Mucosa of gallbladder (tissue), 1 donor: ENCODE measurements around the gene VMP1. TPM values are rescaled to one million over a fixed set of nuclear protein-coding genes. Genes with fewer than 3 reads are reported as not detected.

Experiments used
- DNase-seq: peaks from one replicate; pipeline ENCODE4 v3.0.0-alpha.2; 2020; ENCODE audit warnings: low spot score
- total RNA-seq: library from RNA; stranded (reverse); gene quantifications from one replicate; pipeline ENCODE4 v1.2.1, GENCODE V29; 2021
- donor health status: DM: no; HTN: no; CAD: no.

Gene VMP1
- total RNA-seq, 1 donor from 2014 or later = 167 TPM

DNA sequence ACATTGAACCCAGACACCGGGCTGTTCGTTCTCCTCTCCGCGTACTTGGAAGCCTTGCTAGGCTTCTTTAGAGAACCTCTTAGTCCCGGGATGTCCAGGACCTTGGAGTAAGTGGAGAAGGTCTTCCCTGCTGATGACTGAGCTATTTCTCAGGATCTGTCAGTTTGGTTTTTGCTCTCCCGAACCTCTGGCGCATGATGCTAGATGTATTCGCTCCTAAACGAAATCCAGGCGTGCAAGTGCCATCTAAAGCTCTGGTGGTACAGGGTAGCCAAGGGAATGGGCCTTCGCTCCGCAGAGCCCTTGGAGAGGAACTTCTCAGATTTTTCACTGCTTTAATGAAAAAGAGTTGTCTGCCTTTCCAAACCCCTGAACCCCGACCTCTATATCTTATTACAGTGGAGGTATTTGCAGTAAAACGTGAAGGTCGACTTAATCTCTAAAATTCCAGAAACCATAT lies 547 bp downstream of the VMP1 start:
- DNase-seq = no peak

DNA sequence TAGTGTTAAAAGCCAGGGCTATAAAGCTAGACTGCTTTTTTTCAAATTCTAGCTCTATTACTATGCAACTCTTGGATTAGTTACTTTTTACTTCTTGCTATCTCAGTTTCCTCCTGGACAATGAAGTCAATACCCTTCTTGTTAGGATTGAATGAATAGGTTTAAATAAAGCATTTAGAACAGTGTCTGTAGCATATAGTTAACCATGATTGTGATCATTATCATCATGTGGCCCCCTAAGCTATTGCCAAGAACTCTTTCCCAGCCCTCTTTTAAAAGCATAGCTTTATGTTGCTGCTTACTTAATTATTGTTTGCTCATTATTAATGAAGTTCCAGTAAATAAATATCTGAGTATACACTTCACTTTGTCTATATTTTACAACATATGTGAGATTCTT lies 4.5 kb downstream of the VMP1 start:
- no peak for DNase-seq

- no peak for DNase-seq
Measured at GRCh38 chr17:59712862-59713261, 5.4 kb downstream of the VMP1 start.

- no peak for DNase-seq
Measured at GRCh38 chr17:59714255-59714654, 6.8 kb downstream of the VMP1 start.

GRCh38 chr17:59716427-59716826 lies 9.0 kb downstream of the VMP1 start:
- no peak for DNase-seq

GRCh38 chr17:59719526-59719925 lies 12.1 kb downstream of the VMP1 start:
- DNase-seq = no peak

- DNase-seq = no peak
Measured at GRCh38 chr17:59722623-59723022, 15.2 kb downstream of the VMP1 start.

- DNase-seq = no peak
Measured at GRCh38 chr17:59723041-59723440, 15.6 kb downstream of the VMP1 start.

DNA sequence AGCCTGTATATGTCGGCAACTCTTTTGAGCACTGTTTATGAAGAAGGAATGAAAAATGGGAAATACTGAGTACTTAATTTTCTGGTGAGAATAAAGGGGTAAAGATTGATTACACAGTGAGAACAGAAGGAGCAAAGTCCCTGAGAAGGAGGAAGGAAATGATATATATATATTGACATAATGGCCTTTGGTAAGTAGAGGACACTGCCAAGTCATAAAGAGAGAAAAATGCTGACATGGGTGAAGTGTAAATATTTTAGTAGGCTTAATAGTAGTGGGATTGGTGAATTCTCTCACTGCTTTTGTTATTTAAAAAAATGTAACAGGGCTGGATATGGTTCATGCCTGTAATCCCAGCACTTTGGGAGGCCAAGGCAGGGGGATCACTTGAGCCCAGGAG lies 16.2 kb downstream of the VMP1 start:
- DNase-seq = no peak

DNA sequence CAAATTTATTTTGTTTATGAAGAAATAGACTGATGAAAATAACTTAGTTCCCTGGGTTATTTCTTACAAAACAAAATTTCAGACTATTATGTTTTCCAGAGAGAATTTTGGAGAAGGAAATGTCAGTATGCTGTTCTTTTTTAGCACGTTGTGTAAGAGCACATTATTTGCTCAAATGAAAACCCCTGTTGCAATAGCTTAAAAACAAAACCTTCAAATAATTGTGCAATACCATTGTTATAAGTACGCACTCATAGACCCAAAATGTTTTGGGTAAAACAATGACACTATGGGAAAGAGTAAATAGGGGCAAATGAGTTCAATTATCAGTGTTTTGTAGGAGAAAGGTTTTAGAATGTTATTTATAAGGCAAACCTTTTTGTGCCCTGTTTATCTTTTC lies 18.2 kb downstream of the VMP1 start:
- no peak for DNase-seq

DNA sequence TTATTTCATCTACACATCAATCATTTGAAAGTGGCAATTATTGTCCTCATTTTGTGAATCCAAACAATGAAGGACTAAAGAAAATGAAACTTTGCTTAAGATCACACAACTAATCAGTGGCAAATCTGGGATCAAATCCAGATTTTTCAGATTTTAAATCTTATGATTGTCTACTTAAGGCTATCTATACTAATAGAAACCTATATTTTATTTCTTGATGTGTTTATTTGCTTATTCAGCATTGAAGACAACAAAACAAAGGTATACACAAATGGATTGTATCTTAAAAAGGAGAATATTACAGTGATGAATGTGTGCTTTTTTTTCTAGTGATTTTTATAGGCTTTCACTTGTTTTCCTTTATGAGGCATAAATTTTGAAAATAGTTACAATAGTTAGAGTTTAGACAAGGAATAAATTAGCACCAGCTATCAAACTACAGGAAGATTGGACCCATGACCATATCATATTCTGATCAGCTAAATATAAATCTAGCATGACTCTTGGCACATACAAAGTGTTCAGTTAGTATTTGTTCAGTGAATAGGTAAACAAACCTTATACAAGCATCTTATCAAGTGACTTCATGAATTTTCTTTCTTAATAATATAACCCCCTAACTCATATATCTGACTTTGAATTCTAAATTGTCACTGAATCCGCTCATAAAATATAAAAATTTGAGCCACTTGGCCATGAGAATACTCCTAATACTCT lies 20.5 kb downstream of the VMP1 start:
- DNase-seq = no peak

- no peak for DNase-seq
Measured at GRCh38 chr17:59730268-59730834, 22.9 kb downstream of the VMP1 start.

- DNase-seq = no peak
Measured at GRCh38 chr17:59733697-59734096, 26.2 kb downstream of the VMP1 start.

- no peak for DNase-seq
Measured at GRCh38 chr17:59734226-59734625, 26.8 kb downstream of the VMP1 start.

DNA sequence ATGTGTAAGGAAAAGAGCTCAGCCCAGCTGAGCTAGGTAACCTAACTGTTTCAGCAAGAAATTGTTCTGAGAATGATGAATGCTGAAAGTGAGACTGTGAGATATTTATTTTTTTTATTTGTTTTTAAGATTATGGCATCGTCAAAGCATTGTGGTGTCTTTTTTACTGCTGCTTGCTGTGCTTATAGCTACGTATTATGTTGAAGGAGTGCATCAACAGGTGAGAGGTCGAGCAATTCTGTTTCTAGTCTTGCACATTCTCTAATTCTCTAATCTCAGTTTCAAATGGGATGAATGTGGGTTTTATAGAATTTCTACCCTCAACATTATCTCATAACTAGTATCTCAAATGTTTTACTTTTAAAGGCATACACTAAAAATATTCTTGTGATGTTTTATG lies 29.9 kb downstream of the VMP1 start:
- DNase-seq = no peak

- DNase-seq = no peak
Measured at GRCh38 chr17:59743842-59744241, 36.4 kb downstream of the VMP1 start.

DNA sequence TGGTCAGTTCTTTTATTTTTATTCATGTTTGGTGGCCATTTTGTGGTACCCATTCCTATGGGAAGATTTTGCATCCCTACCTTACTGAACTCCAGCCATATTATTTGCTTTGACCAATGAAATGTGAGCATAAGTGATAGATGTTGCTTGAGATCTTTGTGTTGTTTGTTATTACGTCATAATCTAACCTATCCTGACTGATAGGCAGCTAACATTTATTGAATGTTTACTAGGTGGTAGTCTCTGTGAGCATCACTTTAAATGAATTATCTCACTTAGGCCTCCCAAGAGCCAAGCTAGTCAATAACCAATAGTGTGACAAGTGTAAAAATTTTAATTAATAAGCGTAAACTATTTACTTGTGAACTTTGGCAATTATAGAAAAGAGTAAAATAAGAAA lies 37.6 kb downstream of the VMP1 start:
- DNase-seq = no peak

DNA sequence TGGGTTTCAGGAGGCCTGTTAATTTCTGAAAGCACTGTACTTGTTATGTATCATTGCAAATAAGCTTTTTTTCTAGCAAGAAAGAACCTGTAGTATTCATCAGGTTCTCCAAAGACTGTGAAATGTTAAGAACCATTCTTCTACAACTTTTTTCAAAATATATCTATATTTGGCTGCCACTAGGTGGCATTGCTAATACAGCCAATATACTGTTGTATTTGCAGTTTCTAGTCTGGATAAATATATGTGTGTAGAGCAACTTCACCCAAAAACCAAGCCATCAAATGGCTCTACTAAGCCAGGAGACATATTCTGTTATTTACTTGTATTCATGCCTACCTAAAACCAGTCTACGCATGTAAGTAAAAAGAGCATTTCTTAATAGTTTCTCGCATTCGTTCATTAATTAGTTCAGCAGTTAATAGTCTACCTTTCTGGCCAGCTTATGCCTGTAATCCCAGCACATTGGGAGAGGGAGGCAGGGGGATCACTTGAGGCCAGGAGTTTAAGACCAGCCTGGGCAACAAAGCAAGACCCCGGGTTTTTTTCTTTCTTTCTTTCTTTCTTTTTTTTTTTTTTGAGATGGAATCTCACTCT lies 39.5 kb downstream of the VMP1 start:
- DNase-seq = no peak

GRCh38 chr17:59748591-59748990 lies 41.1 kb downstream of the VMP1 start:
- DNase-seq = no peak

- DNase-seq = no peak
Measured at GRCh38 chr17:59751955-59752413, 44.5 kb downstream of the VMP1 start.

- DNase-seq = no peak
Measured at GRCh38 chr17:59752446-59752845, 45.0 kb downstream of the VMP1 start.

GRCh38 chr17:59752922-59753321 lies 45.5 kb downstream of the VMP1 start:
- DNase-seq = no peak
